Astrocyte (in vitro differentiated cells and primary cell): ENCODE data around the gene EEF1AKMT1. TPM values are rescaled to one million over a fixed set of nuclear protein-coding genes. Genes with fewer than 3 reads are reported as not detected.

Experiments
- DNase-seq: peaks from one replicate; pipeline ENCODE4 v3.0.0-alpha.2; 2010; ENCODE audit warnings: low read depth
- FAIRE-seq: peaks from 2 replicates; lab custom pipeline; 2011; peaks lifted over from hg19 to GRCh38; lab: Jason Lieb, UNC
- H2AFZ ChIP-seq: 2 replicates; pipeline ENCODE4 v1.6.0; 2012; ENCODE audit warnings: low read depth, low read length, inconsistent platforms
- H3K27ac ChIP-seq: 2 replicates; pipeline ENCODE4 v1.5.1; 2011; ENCODE audit warnings: low read depth, low read length, inconsistent platforms
- H3K27me3 ChIP-seq: 2 replicates; pipeline ENCODE4 v1.6.0; 2011; ENCODE audit warnings: low read length, inconsistent platforms; ENCODE audit not compliant: insufficient read depth
- H3K36me3 ChIP-seq: 2 replicates; pipeline ENCODE4 v1.5.1; 2011; ENCODE audit warnings: low read length, inconsistent platforms; ENCODE audit not compliant: insufficient read depth
- H3K4me1 ChIP-seq: 2 replicates; pipeline ENCODE4 v1.5.1; 2011; ENCODE audit warnings: low read length, inconsistent platforms; ENCODE audit not compliant: insufficient read depth
- H3K4me2 ChIP-seq: 2 replicates; pipeline ENCODE4 v1.6.0; 2012; ENCODE audit warnings: low read length, inconsistent platforms
- H3K4me3 ChIP-seq: 2 replicates; pipeline ENCODE4 v1.5.1; 2011; ENCODE audit warnings: low read depth, mild to moderate bottlenecking, low read length, inconsistent platforms; ENCODE audit not compliant: insufficient read depth
- H3K79me2 ChIP-seq: 2 replicates; pipeline ENCODE4 v1.6.0; 2012; ENCODE audit warnings: mild to moderate bottlenecking, low read length, inconsistent platforms; ENCODE audit not compliant: insufficient read depth
- H3K9ac ChIP-seq: 2 replicates; pipeline ENCODE4 v1.6.0; 2012; ENCODE audit warnings: mild to moderate bottlenecking, low read length, inconsistent platforms
- H3K9me3 ChIP-seq: 2 replicates; pipeline ENCODE4 v1.5.1; 2012; ENCODE audit warnings: low read depth, mild to moderate bottlenecking, low read length, inconsistent platforms; ENCODE audit not compliant: insufficient read depth
- H4K20me1 ChIP-seq: 2 replicates; pipeline ENCODE4 v1.6.0; 2012; ENCODE audit warnings: low read length, inconsistent platforms; ENCODE audit not compliant: insufficient read depth
- H3K27ac Mint-ChIP-seq: one replicate; pipeline ENCODE4 v1.8.0; 2021; ENCODE audit warnings: mild to moderate bottlenecking, mixed read lengths; ENCODE audit not compliant: unreplicated experiment
- H3K27me3 Mint-ChIP-seq: one replicate; pipeline ENCODE4 v1.8.0; 2021; ENCODE audit warnings: low read depth, mixed read lengths; ENCODE audit not compliant: unreplicated experiment
- H3K36me3 Mint-ChIP-seq: one replicate; pipeline ENCODE4 v1.8.0; 2021; ENCODE audit warnings: low read depth, mixed read lengths; ENCODE audit not compliant: unreplicated experiment
- H3K4me1 Mint-ChIP-seq: one replicate; pipeline ENCODE4 v1.8.0; 2021; ENCODE audit warnings: low read depth, mixed read lengths; ENCODE audit not compliant: unreplicated experiment
- H3K4me3 Mint-ChIP-seq: one replicate; pipeline ENCODE4 v1.8.0; 2021; ENCODE audit warnings: mild to moderate bottlenecking, moderate library complexity, mixed read lengths; ENCODE audit not compliant: unreplicated experiment
- H3K9me3 Mint-ChIP-seq: one replicate; pipeline ENCODE4 v1.8.0; 2021; ENCODE audit warnings: mild to moderate bottlenecking, mixed read lengths; ENCODE audit not compliant: unreplicated experiment
- CTCF ChIP-seq: IDR thresholded peaks from 2 replicates; pipeline ENCODE4 v1.5.1; 2011; ENCODE audit warnings: low read depth, mild to moderate bottlenecking, inconsistent platforms, low read length, moderate library complexity; ENCODE audit not compliant: insufficient read depth
- EZH2 ChIP-seq: IDR thresholded peaks from 2 replicates; pipeline ENCODE4 v1.6.1; 2012; ENCODE audit warnings: mild to moderate bottlenecking, low read length, inconsistent platforms; ENCODE audit not compliant: insufficient read depth
- total RNA-seq: library from RNA; stranded (reverse); gene quantifications from 2 replicates; pipeline ENCODE4 v1.2.1, GENCODE V29; 2021

Gene EEF1AKMT1
- total RNA-seq, 1 donor from 2014 or later = 6.7 TPM

- peaks cover 14% of the 10 kb centered on the region for H3K36me3 Mint-ChIP-seq
- Histone ChIP-seq H3K36me3 (no peaks in the 10 kb centered on the region), H3K4me2 (no peak overlapping the region), H2AFZ (no peak overlapping the region), H3K9ac (no peak overlapping the region), H3K4me3 (no peak overlapping the region), H4K20me1 (no peaks in the 10 kb centered on the region), H3K27ac (no peak overlapping the region), H3K4me1 (peaks cover 14% of the 10 kb centered on the region), H3K9me3 (no peaks in the 10 kb centered on the region), H3K79me2 (no peaks in the 10 kb centered on the region), H3K27me3 (no peaks in the 10 kb centered on the region)
- no peaks in the 10 kb centered on the region for H3K27me3 Mint-ChIP-seq
- H3K9me3 Mint-ChIP-seq = no peaks in the 10 kb centered on the region
- DNase-seq (no peak), FAIRE-seq (peak; percentile 47)
- no peak overlapping the region for H3K4me3 Mint-ChIP-seq
- peaks cover 17% of the 10 kb centered on the region for H3K4me1 Mint-ChIP-seq
- no peak overlapping the region for H3K27ac Mint-ChIP-seq
- TF ChIP-seq CTCF = no peak
- TF ChIP-seq EZH2 = no peak
These were observed 27.9 kb upstream of the EEF1AKMT1 start for GRCh38 chr13:20801707-20802106.

- DNase-seq = peak; percentile 66
- H4K20me1 ChIP-seq = no peaks in the 10 kb centered on the region
- H3K4me1 ChIP-seq = peaks cover 15% of the 10 kb centered on the region
- no peaks in the 10 kb centered on the region for H3K27me3 ChIP-seq
- Mint-ChIP-seq H3K36me3 (peaks cover 20% of the 10 kb centered on the region), H3K27me3 (no peaks in the 10 kb centered on the region), H3K9me3 (no peaks in the 10 kb centered on the region), H3K4me1 (peaks cover 16% of the 10 kb centered on the region), H3K4me3 (no peak overlapping the region), H3K27ac (peak overlapping the region; percentile 30)
- no peak for FAIRE-seq
- H2AFZ ChIP-seq = no peak overlapping the region
- H3K9ac ChIP-seq = no peak overlapping the region
- H3K79me2 ChIP-seq = no peaks in the 10 kb centered on the region
- H3K9me3 ChIP-seq = no peaks in the 10 kb centered on the region
- peaks cover 7% of the 10 kb centered on the region for H3K36me3 ChIP-seq
- no peak overlapping the region for H3K4me3 ChIP-seq
- H3K4me2 ChIP-seq = peak overlapping the region; percentile 1
- no peak for TF ChIP-seq EZH2
- TF ChIP-seq CTCF = no peak
- no peak overlapping the region for H3K27ac ChIP-seq
These were observed 26.1 kb upstream of the EEF1AKMT1 start for GRCh38 chr13:20799726-20800416.

- H3K79me2 ChIP-seq = no peaks in the 10 kb centered on the region
- Mint-ChIP-seq H3K4me1 (peaks cover 13% of the 10 kb centered on the region), H3K4me3 (no peak overlapping the region), H3K27me3 (no peaks in the 10 kb centered on the region), H3K27ac (no peak overlapping the region), H3K36me3 (peaks cover 23% of the 10 kb centered on the region), H3K9me3 (no peaks in the 10 kb centered on the region)
- no peaks in the 10 kb centered on the region for H3K27me3 ChIP-seq
- no peak for TF ChIP-seq EZH2
- TF ChIP-seq CTCF = no peak
- DNase-seq = no peak
- H3K4me3 ChIP-seq = no peak overlapping the region
- no peak overlapping the region for H3K27ac ChIP-seq
- H3K36me3 ChIP-seq = peaks cover 7% of the 10 kb centered on the region
- no peak overlapping the region for H3K4me2 ChIP-seq
- peaks cover 15% of the 10 kb centered on the region for H3K4me1 ChIP-seq
- H4K20me1 ChIP-seq = no peaks in the 10 kb centered on the region
- no peak overlapping the region for H3K9ac ChIP-seq
- H3K9me3 ChIP-seq = no peaks in the 10 kb centered on the region
- H2AFZ ChIP-seq = no peak overlapping the region
- no peak for FAIRE-seq
These were observed 24.3 kb upstream of the EEF1AKMT1 start for GRCh38 chr13:20798027-20798426.
